CMK (cell line): ENCODE results near the gene FBXO5.

ENCODE experiments used
- DNase-seq: peaks from one replicate; pipeline ENCODE4 v3.0.0-alpha.2; 2010; ENCODE audit warnings: low read depth

Gene FBXO5

GRCh38 chr6:152948150-152948768, 34.6 kb downstream of the FBXO5 start:
- DNase-seq: no peak

GRCh38 chr6:152946995-152947394, 35.8 kb downstream of the FBXO5 start:
- no peak for DNase-seq

GRCh38 chr6:152946484-152946883, 36.4 kb downstream of the FBXO5 start:
- DNase-seq: no peak

- no peak for DNase-seq
Measured at GRCh38 chr6:152943260-152943897, 39.5 kb downstream of the FBXO5 start.

GRCh38 chr6:152942319-152942869, 40.4 kb downstream of the FBXO5 start:
- no peak for DNase-seq

GRCh38 chr6:152941746-152942145, 41.1 kb downstream of the FBXO5 start:
- DNase-seq: no peak

GRCh38 chr6:152932865-152933264, 50.0 kb downstream of the FBXO5 start:
- DNase-seq: no peak

- DNase-seq: no peak
Measured at GRCh38 chr6:152922706-152923105, 60.1 kb downstream of the FBXO5 start.
